GM12892 (cell line): ENCODE data around the gene RALGDS.

Experiments
- POLR2A ChIP-seq: IDR thresholded peaks from 2 replicates; pipeline ENCODE4 v1.6.1; 2011; ENCODE audit warnings: low read depth, low read length, control low read depth
- POLR2AphosphoS5 ChIP-seq: IDR thresholded peaks from 2 replicates; pipeline ENCODE4 v1.6.1; 2011; ENCODE audit warnings: low read depth, low read length, control low read depth

DNA sequence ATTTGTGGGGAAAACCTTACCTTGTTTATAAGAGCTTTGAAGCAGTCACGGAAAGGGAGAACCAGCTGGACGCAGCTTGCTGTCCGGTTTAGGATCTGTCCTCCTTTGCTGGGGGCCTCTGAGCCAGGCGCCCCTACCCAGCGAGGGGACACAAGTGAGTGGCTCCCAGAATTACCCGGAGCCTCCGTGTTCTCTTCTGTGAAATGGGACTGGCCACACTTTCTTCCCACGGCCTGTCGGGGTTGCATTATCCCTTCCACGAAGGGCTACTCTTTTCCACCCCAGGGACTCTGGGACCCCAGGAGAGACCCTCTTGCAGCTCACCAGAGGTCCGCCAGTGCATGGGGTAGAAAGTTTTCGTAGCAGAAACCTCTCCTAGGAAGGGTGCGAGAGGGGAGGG is 43.2 kb upstream of the RALGDS start:
- TF ChIP-seq POLR2AphosphoS5 (no peak), POLR2A (no peak)
